RWPE2 (cell line): ENCODE data around the gene FLNC.

Experiments
- ATAC-seq: fragments of 200-7000 bp; cut with Tn5 transposase; 3 replicates; pipeline ENCODE4 v1.9.1; 2021; ENCODE audit warnings: low read depth
- DNase-seq: peaks from one replicate; pipeline ENCODE4 v3.0.0-alpha.2; 2020; ENCODE audit warnings: low spot score
- H3K27ac ChIP-seq: fragments of 450-650 bp; 2 replicates; pipeline ENCODE4 v1.5.1; 2017; ENCODE audit warnings: mild to moderate bottlenecking; ENCODE audit not compliant: poor library complexity, severe bottlenecking
- H3K27me3 ChIP-seq: fragments of 250-450 bp; sonication (Bioruptor Pico); 2 replicates; pipeline ENCODE4 v1.5.1; 2021; ENCODE audit warnings: mild to moderate bottlenecking, moderate library complexity; ENCODE audit not compliant: insufficient read depth, poor library complexity, severe bottlenecking
- H3K36me3 ChIP-seq: fragments of 250-450 bp; sonication (Bioruptor Pico); 2 replicates; pipeline ENCODE4 v1.5.1; 2020; ENCODE audit warnings: low read depth, mild to moderate bottlenecking, moderate library complexity
- H3K4me1 ChIP-seq: fragments of 250-450 bp; sonication (Bioruptor Pico); 2 replicates; pipeline ENCODE4 v1.5.1; 2021; ENCODE audit warnings: mild to moderate bottlenecking, moderate library complexity; ENCODE audit not compliant: insufficient read depth, poor library complexity, severe bottlenecking
- H3K4me3 ChIP-seq: fragments of 250-450 bp; sonication (Bioruptor Pico); 2 replicates; pipeline ENCODE4 v1.5.1; 2021; ENCODE audit warnings: mild to moderate bottlenecking, moderate library complexity; ENCODE audit not compliant: severe bottlenecking
- H3K9me3 ChIP-seq: fragments of 250-450 bp; sonication (Bioruptor Pico); 2 replicates; pipeline ENCODE4 v1.5.1; 2021; ENCODE audit warnings: mild to moderate bottlenecking, moderate library complexity; ENCODE audit not compliant: severe bottlenecking
- TF ChIP-seq, protein P1 (sequence below): fragments of 450-650 bp; IDR thresholded peaks from one replicate; pipeline ENCODE4 v1.5.1; 2017; ENCODE audit warnings: mild to moderate bottlenecking, moderate library complexity; ENCODE audit not compliant: poor library complexity, severe bottlenecking

The FLNC gene

DNA sequence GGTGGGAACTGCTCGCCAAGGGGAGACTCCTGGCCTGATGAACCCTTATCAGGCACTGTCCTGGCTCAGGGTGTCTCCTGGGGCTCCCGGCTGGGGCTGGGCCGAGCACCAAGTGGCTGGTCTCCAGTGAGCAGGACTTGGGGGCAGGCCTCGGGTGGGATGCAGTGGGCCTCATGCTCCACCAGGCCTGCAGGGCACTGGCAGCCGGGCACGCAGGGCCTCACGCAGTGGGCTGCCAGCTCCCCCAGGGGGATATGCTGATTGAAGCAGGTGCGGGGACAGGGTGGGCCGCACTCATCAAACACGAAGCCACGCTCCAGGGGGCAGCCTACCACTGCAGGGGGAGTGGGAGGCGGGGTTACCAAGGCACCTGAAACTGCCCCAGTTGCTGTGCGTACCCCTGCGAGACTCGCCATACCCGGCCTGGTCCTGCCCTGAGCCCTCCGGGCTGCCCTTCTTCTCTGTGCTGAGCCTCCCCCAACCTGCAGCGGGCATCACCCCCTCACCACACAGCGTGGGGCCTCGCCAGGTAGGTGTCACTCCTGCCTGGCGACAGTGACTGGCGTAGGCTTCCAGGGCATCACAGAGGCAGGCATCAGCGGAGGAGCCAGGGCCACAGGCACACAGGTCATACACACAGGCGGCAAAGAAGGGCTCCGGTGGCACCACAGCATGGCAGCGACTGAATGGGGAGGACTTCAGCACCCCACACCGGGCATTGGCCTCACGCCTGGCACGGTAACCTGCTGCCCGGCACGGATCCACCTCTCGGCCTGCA lies 47.0 kb downstream of the FLNC start:
- Histone ChIP-seq H3K27ac (no peak overlapping the region), H3K4me1 (peaks cover 12% of the 10 kb centered on the region), H3K27me3 (no peaks in the 10 kb centered on the region), H3K36me3 (no peaks in the 10 kb centered on the region), H3K9me3 (no peaks in the 10 kb centered on the region), H3K4me3 (no peak overlapping the region)
- DNase-seq: peak; percentile 58
- TF ChIP-seq, protein P1, sequence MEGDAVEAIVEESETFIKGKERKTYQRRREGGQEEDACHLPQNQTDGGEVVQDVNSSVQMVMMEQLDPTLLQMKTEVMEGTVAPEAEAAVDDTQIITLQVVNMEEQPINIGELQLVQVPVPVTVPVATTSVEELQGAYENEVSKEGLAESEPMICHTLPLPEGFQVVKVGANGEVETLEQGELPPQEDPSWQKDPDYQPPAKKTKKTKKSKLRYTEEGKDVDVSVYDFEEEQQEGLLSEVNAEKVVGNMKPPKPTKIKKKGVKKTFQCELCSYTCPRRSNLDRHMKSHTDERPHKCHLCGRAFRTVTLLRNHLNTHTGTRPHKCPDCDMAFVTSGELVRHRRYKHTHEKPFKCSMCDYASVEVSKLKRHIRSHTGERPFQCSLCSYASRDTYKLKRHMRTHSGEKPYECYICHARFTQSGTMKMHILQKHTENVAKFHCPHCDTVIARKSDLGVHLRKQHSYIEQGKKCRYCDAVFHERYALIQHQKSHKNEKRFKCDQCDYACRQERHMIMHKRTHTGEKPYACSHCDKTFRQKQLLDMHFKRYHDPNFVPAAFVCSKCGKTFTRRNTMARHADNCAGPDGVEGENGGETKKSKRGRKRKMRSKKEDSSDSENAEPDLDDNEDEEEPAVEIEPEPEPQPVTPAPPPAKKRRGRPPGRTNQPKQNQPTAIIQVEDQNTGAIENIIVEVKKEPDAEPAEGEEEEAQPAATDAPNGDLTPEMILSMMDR: no peak
- ATAC-seq: no peak

DNA sequence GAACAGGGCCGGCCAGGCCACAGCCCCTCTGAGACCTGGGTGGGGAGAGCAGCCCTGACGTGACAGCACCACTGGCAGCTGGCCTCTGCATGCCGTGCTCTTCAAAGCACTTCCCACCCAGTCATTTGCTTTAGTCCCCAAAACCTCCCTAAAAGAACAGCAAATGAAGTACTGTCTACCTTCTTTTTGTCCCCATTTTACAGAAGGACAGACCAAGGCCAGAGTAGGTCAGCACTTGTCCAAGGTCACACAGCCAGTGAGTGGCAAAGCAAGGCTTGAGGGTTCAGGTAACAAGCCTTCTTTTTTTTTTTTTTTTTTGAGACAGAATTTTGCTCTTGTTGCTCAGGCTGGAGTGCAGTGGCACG lies 47.5 kb downstream of the FLNC start:
- ATAC-seq (no peak), DNase-seq (no peak)
- Histone ChIP-seq H3K27me3 (no peaks in the 10 kb centered on the region), H3K27ac (no peak overlapping the region), H3K36me3 (no peaks in the 10 kb centered on the region), H3K4me3 (no peak overlapping the region), H3K4me1 (peaks cover 7% of the 10 kb centered on the region), H3K9me3 (no peaks in the 10 kb centered on the region)
- TF ChIP-seq, protein P1: no peak

DNA sequence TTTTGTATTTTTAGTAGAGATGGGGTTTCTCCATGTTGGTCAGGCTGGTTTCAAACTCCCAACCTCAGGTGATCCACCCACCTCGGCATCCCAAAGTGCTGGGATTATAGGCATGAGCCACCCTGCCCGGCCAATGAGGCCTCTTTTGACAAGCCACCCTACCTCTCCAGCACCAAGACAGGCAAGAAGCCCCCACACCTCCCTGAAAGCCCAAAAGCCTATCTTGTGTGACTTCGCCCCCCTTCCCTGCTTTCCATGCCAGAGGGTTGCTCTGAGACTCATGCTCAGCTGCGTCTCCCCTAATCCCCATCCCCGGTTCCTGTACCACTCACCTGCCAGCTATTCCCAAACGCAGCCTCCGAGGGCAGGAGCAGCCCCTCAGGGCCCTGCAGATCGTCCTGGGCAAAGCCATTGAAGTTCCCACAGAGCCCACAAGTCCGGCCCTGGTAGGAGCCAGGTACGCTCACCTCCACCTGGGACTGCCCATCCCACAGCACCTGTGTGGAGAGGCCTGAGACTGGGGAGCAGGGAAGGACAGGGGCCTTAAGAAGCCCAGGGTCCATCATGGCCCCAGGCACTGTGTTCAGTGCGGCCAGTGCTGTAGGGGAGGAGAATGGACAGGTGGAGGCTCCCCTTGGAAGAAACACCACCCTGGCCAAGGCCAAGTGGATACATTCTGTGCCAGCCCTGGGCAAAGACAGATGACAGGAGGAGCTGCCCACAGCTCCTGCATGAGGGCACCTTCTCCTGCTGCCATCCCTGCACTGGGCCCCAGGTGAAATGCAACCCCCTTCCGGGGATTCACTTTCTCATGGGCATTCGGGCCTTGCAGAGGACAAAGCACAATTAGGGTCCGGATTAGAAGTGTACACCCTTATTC lies 48.3 kb downstream of the FLNC start:
- no peak for ATAC-seq

DNA sequence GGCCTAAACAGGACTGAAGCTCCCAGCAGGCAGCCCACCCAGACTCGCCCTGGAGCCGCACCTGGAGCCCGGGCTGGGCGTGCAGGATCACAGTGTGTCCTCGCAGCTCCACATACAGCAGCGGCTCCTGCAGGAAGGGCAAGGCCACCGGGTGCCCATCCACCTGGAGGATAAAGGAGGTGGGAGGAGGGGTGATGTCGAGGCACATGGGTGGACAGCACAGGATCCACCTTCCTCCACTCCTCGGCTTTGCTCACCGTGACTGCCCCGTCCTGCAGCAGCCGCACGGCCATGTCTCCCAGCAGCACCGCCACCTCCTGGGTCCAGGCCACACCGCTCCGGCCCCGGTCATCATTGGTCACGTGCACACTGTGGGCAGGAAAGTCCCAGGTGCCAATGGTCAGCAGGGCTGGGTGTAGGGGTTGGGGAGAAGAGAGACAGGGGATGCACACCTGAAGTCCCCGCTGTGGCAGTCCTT lies 49.3 kb downstream of the FLNC start:
- Histone ChIP-seq H3K27ac (no peak overlapping the region), H3K4me3 (no peak overlapping the region), H3K9me3 (no peaks in the 10 kb centered on the region), H3K27me3 (no peaks in the 10 kb centered on the region), H3K36me3 (no peaks in the 10 kb centered on the region), H3K4me1 (peaks cover 3% of the 10 kb centered on the region)
- ATAC-seq: no peak
- peak; percentile 66 for DNase-seq
- TF ChIP-seq, protein P1: no peak

More for the DNA sequence above, 48.3 kb downstream of the FLNC start:
- TF ChIP-seq, protein P1: no peak
- no peak for DNase-seq
- Histone ChIP-seq H3K27ac (no peak overlapping the region), H3K4me1 (peaks cover 4% of the 10 kb centered on the region), H3K27me3 (no peaks in the 10 kb centered on the region), H3K36me3 (no peaks in the 10 kb centered on the region), H3K9me3 (no peaks in the 10 kb centered on the region), H3K4me3 (no peak overlapping the region)
